ENCODE results near the gene MON1B.
"Not testable (repeated sequence)": the region's sequence is repeated elsewhere in the genome, so short reads cannot be mapped to it uniquely, and the experiment has no call there.

MON1B gene

DNA sequence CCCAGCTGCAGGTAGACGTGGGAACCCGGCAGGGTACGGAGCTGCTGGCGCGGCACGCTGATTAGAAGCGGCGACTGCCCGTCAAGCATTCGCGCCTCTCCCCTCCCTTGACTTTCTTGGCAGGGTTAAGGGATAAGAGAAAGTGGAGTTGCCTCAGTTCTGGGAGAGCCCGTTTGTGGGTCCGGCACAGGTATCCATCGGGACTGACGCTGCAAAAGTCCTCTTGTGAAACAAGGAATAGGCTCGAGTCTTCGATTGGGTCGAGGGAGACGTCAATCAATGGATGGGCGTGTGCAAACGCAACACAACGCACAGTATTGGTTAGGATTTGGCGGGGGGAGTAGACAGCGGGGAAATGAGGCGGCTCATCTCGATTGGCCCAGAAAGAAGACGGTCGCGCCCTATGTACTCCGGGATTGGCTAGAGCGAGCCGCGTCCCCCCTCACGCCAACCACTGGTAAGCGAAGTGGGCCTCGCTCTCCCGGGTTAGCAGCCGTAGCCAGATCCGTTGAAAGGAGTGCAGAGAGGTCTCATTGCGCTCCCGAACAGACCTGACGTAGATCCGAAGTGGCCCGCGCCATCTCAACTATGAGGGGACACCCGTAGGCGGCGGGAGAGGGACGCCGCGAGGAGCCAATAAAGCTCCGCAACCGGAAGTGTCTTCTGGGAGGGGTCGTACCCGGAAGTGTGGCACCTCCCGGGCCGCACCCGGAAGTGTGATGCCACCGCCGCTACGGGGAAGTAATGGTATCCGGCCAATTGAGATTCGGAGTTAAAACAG lies at the start of gene MON1B:
Gene MON1B, plus strand, starts transcription at position 713 of the 781 bp plus-strand sequence. CDS start 296 bp downstream, outside the sequence.
- peak; percentile 97 for DNase-seq (ENCODE audit: low read depth)
- TF ChIP-seq, protein P1, sequence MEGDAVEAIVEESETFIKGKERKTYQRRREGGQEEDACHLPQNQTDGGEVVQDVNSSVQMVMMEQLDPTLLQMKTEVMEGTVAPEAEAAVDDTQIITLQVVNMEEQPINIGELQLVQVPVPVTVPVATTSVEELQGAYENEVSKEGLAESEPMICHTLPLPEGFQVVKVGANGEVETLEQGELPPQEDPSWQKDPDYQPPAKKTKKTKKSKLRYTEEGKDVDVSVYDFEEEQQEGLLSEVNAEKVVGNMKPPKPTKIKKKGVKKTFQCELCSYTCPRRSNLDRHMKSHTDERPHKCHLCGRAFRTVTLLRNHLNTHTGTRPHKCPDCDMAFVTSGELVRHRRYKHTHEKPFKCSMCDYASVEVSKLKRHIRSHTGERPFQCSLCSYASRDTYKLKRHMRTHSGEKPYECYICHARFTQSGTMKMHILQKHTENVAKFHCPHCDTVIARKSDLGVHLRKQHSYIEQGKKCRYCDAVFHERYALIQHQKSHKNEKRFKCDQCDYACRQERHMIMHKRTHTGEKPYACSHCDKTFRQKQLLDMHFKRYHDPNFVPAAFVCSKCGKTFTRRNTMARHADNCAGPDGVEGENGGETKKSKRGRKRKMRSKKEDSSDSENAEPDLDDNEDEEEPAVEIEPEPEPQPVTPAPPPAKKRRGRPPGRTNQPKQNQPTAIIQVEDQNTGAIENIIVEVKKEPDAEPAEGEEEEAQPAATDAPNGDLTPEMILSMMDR (conservative IDR thresholded peaks at IDR 0.05; ENCODE audit: control insufficient read depth, insufficient read depth, low read depth, low read length): no peak
- H3K4me3 ChIP-seq (ENCODE audit: control insufficient read depth, low read depth, low read length): peak within 1 kb of the TSS; percentile 97

DNA sequence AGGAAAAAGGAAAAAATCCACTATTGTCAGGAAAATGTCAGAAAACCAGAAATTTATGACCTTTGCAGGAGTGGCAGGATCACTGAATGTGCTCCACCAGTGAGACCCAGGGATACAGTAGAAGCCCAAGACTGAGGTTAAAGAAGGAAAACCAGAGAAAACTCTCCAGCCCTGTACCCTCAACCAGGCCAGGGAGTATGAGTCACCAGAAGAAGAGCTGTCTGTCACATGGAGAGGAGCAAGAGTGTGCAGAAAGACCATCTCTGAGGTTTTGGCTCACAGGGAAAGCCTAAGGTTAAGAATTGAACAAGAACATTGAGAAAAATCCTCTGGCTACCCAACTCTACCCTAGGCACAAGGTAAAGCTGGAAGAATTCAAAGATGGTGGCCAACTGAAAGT lies 47.6 kb upstream of the MON1B start:
- TF ChIP-seq, protein P1 (conservative IDR thresholded peaks at IDR 0.05; ENCODE audit: control insufficient read depth, insufficient read depth, low read depth, low read length): no peak

DNA sequence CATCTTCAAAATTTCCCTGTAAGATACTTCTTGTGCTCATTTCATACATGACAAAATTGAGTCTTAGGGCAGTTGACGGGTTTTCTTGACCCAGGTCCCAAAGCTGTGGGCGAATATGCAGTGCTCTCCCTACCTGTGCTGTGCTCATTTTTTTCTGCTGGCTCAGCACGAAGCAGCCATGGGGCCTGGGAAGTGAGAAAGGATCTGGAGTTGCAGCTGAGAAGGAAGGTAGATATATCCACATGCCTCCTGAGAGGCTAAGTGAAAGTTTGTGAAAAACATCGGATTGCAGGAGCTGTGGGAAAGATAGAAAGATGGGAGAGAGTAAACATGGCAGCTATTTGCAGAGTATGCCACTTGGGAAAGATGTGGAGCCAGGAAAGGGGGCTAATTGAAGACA lies 42.9 kb upstream of the MON1B start:
- no peak for DNase-seq (ENCODE audit: low read depth)
- TF ChIP-seq, protein P1 (conservative IDR thresholded peaks at IDR 0.05; ENCODE audit: control insufficient read depth, insufficient read depth, low read depth, low read length): no peak
- no peak overlapping the region for H3K4me3 ChIP-seq (ENCODE audit: control insufficient read depth, low read depth, low read length)

More for the DNA sequence above, 47.6 kb upstream of the MON1B start:
- H3K4me3 ChIP-seq (ENCODE audit: control insufficient read depth, low read depth, low read length): no peak overlapping the region
- DNase-seq (ENCODE audit: low read depth): no peak

DNA sequence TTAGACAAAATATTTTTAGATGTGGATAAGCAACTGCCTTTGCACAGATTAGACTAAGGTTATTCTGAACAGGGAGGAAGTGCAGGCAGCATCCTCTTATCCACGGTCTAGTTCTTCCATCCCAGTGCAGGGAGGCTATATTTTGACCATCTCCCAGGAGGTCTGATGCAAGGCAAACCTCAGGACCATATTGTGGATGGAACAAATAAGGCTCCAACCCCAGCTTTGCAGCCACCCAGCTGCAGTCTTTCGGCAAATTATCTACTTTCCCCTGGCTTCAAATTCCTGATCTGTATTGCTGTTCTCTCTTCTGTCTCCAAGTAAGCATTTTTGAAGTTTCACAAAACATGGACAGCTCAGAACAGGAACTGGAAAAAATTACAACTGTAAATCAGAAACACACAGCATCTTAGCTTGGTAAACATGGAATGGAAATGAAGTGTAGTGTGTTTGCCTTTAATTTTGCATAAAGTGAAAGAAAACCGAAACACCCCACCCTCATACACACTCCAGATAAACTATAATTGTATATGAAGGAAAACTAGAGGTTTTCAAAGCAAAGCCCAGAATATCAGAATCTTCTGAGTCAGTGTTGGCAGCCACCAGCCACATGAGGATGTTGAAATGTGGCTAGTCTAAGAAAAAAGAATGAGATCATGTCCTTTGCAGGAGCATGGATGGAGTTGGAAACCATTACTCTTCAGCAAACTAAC lies 33.5 kb upstream of the MON1B start:
- no peak overlapping the region for H3K4me3 ChIP-seq (ENCODE audit: control insufficient read depth, low read depth, low read length)
- DNase-seq (ENCODE audit: low read depth): peak; percentile 14
- TF ChIP-seq, protein P1 (conservative IDR thresholded peaks at IDR 0.05; ENCODE audit: control insufficient read depth, insufficient read depth, low read depth, low read length): no peak

DNA sequence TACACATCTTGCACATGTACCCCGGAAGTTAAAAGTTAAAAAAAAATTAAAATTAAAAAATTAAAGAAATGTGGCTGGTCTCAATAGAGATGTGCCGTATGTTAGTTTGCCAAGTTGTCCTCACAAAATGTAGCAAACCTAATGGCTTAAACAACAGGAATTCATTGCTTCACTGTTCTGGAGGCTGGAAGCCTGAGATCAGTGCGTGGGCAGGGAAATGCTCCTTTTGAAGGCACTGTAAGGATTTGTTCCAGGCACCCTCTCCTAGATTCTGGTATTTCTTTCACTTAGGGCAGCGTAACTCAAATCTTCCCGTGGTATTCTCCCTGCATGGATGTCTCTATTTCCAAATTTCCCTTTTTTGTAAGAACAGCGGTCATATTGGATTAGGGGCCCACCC lies 32.7 kb upstream of the MON1B start:
- TF ChIP-seq, protein P1 (conservative IDR thresholded peaks at IDR 0.05; ENCODE audit: control insufficient read depth, insufficient read depth, low read depth, low read length): no peak
- no peak for DNase-seq (ENCODE audit: low read depth)
- no peak overlapping the region for H3K4me3 ChIP-seq (ENCODE audit: control insufficient read depth, low read depth, low read length)

DNA sequence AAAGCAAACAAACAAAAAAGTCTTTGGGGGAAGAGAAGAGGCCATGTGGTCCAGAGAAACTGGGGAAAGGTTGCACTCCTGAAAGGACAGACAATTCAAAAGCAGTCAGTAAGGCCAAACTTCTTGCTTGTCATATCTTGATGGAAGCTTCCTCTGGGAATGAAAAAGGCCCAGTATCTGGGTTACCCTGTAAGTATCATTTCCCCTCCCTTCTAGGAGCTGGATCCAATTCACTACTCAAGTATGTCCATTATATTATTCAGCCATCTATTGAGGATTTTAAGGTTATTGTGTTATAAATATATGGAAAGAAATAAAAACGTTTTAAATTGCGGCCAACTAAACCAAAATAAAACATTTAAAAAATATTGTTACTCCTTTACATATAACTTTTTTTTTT lies 26.0 kb upstream of the MON1B start:
- no peak for DNase-seq (ENCODE audit: low read depth)
- H3K4me3 ChIP-seq (ENCODE audit: control insufficient read depth, low read depth, low read length): no peak overlapping the region
- TF ChIP-seq, protein P1 (conservative IDR thresholded peaks at IDR 0.05; ENCODE audit: control insufficient read depth, insufficient read depth, low read depth, low read length): no peak

DNA sequence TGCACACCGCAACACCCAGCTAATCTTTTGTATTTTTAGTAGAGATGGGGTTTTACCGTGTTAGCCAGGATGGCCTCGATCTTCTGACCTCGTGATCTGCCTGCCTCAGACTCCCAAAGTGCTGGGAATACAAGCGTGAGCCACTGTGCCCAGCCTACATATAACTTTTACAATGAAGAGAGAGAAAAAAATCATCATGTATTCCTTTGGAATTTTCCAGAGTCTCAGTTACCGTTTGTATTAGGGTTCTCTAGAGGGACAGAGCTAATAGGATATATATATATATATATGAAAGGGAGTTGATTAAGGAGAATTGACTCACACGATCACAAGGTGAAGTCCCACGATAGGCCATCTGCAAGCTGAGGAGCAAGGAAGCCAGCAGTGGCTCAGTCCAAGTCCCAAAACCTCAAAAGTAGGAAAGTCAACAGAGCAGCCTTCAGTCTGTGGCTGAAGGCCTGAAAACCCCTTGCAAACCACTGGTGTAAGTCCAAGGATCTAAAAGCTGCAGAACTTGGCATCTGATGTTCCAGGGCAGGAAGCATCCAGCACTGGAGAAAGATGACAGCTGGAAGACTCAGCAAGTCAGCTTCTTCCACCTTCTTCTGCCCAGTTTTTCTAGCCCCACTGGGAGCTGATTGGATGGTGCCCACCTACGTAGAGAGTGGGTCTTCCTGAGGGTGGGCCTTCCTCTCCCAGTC lies 25.3 kb upstream of the MON1B start:
- not testable (repeated sequence) for H3K4me3 ChIP-seq (ENCODE audit: control insufficient read depth, low read depth, low read length); DNase-seq (ENCODE audit: low read depth)
